ENCODE results near the gene PFKM.

Gene PFKM

DNA sequence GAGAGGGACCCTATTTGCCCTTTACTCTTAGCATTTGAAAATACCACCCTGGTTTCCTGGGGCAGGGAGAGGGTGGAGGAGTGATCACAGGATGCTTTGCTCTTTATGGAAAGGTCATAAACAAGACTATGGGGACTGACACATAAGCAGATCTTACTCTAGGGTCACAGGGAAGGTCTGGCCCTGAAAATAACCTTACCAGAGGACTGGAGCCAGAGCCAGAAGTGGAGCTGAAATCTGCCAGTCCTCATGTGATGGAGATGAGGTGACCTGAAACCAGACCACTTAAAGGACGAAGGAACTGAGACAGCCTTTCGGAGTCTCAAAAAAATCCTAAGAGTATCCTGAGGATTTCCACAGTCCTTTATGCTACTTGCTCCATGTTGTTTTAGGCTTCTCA is 12.4 kb downstream of the PFKM start:
- H3K4me3 ChIP-seq (replicated peaks; ENCODE audit: low read depth, low read length), result no peak overlapping the region
- TF ChIP-seq, protein P1, sequence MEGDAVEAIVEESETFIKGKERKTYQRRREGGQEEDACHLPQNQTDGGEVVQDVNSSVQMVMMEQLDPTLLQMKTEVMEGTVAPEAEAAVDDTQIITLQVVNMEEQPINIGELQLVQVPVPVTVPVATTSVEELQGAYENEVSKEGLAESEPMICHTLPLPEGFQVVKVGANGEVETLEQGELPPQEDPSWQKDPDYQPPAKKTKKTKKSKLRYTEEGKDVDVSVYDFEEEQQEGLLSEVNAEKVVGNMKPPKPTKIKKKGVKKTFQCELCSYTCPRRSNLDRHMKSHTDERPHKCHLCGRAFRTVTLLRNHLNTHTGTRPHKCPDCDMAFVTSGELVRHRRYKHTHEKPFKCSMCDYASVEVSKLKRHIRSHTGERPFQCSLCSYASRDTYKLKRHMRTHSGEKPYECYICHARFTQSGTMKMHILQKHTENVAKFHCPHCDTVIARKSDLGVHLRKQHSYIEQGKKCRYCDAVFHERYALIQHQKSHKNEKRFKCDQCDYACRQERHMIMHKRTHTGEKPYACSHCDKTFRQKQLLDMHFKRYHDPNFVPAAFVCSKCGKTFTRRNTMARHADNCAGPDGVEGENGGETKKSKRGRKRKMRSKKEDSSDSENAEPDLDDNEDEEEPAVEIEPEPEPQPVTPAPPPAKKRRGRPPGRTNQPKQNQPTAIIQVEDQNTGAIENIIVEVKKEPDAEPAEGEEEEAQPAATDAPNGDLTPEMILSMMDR (IDR thresholded peaks at IDR 0.05; ENCODE audit: low read length, missing control alignments), result no peak
- no peak for DNase-seq (ENCODE audit: low read depth)

DNA sequence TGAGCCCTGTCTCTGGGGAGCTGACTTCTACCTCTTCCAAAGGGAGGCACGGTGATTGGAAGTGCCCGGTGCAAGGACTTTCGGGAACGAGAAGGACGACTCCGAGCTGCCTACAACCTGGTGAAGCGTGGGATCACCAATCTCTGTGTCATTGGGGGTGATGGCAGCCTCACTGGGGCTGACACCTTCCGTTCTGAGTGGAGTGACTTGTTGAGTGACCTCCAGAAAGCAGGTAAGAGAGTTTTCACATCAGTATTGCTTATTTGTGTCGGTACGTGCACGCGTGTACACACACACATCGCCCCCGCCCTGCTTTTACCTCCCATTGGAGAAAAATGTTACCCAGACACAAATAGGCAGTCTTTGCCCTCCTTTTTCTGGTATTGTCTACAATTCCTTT is 13.7 kb downstream of the PFKM start:
- H3K4me3 ChIP-seq (replicated peaks; ENCODE audit: low read depth, low read length), result no peak overlapping the region
- TF ChIP-seq, protein P1 (IDR thresholded peaks at IDR 0.05; ENCODE audit: low read length, missing control alignments), result no peak
- no peak for DNase-seq (ENCODE audit: low read depth)

DNA sequence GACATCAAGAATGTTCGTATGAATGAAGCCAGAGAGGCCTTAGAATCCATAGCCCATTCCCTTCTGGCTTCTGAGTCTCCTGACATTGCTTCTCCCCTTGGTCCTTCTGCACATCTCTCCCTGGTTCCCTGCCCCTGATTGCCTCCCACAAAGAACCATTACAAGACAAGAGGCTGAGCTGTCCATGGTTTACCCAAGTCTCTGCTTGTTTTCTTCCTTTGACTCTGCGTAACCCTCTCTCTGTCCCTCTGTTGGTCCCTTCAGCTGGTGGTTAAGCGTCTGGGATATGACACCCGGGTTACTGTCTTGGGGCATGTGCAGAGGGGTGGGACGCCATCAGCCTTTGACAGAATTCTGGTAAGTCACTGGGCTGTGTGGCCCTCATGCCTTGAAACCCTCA is 15.9 kb downstream of the PFKM start:
- no peak for DNase-seq (ENCODE audit: low read depth)
- TF ChIP-seq, protein P1 (IDR thresholded peaks at IDR 0.05; ENCODE audit: low read length, missing control alignments), result no peak
- no peak overlapping the region for H3K4me3 ChIP-seq (replicated peaks; ENCODE audit: low read depth, low read length)

DNA sequence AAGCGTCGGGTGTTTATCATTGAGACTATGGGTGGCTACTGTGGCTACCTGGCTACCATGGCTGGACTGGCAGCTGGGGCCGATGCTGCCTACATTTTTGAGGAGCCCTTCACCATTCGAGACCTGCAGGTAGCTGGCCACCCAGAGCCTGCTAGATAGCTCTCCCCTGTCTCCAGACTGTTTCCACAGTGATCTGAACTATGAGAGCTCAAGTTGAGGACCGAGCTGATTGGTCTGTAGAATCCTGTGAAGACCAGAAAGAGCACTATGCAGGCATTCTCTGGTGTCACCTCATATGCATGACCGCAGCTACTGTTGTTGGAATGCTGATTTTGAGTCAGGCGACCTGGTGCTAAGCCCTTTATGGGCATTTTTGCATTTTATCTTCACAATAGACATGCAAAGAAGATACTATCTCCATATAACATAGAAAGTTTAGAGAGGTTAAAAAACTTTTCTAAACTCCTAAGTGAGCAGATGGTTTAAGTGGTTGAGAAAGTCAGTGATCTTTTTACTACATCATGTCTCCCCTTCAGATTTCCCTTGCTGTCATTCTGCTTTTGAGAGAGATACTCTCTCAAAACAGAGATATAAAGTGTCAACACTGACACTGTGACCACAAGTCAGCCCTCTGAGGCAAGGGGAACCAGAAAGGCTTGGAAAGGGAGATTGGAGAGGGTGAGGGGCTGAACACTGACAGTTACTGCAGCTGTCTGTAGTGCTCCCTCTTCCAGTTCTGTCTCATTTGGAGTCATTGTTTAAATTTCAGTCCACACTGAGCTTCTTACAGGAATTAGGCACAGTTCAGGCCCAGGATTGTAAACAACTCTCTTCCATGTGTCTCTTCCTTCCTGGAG is 23.9 kb downstream of the PFKM start:
- TF ChIP-seq, protein P1 (IDR thresholded peaks at IDR 0.05; ENCODE audit: low read length, missing control alignments), result no peak
- no peak overlapping the region for H3K4me3 ChIP-seq (replicated peaks; ENCODE audit: low read depth, low read length)
- no peak for DNase-seq (ENCODE audit: low read depth)

DNA sequence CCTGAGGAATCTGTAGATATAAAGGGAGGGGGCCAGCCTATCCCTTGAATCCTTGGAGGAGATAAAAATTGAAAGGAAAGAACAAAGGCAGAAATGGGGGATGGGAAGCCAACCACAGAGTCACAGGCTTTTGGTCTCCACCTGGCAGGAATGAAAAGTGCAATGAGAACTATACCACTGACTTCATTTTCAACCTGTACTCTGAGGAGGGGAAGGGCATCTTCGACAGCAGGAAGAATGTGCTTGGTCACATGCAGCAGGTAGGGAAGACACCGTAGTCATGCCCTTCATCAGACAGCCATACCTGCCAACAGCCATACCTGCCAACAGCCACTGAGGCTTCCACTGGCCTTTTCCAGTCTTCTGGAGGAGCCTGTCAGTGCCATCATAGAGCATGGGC is 24.7 kb downstream of the PFKM start:
- no peak overlapping the region for H3K4me3 ChIP-seq (replicated peaks; ENCODE audit: low read depth, low read length)
- TF ChIP-seq, protein P1 (IDR thresholded peaks at IDR 0.05; ENCODE audit: low read length, missing control alignments), result no peak
- DNase-seq (ENCODE audit: low read depth), result no peak

DNA sequence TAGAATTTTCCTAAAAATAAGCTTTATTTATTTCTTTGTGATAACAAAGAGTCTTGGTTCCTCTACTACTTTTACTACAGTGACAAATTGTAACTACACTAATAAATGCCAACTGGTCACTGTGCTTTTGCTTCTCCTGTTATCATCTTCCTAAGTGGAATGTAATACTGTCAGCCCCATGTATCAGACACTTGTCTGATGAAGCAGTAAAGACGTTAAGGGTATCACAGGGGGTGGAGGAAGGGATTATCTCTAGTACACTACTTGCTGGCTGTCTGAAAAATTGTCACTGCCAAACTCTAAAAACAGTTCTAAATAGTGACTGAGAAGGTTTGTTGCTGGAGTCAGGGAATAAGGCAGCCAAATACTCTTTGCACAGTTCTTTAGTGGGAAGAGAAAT is 26.8 kb downstream of the PFKM start:
- no peak overlapping the region for H3K4me3 ChIP-seq (replicated peaks; ENCODE audit: low read depth, low read length)
- DNase-seq (ENCODE audit: low read depth), result no peak
- TF ChIP-seq, protein P1 (IDR thresholded peaks at IDR 0.05; ENCODE audit: low read length, missing control alignments), result no peak
